Mammary epithelial cell (primary cell): ENCODE results near the gene RUNX1.

Source experiments
- CTCF ChIP-seq, 2 donors: IDR thresholded peaks in 1 of 2; conservative IDR thresholded peaks in 1 of 2; 2 replicates each; pipeline ENCODE4 v1.5.1; 2011 to 2012; ENCODE audit warnings: inconsistent platforms in 2 of 2, low read length in 2 of 2, mild to moderate bottlenecking in 2 of 2, control low read depth in 1 of 2, low read depth in 1 of 2; ENCODE audit not compliant: insufficient read depth in 1 of 2; ENCODE audit errors: extremely low read depth in 1 of 2
- EZH2 ChIP-seq: IDR thresholded peaks from 2 replicates; pipeline ENCODE4 v1.6.1; 2012; ENCODE audit warnings: low read length, inconsistent platforms, borderline replicate concordance

GRCh38 chr21:34844924-34845238 lies 204.2 kb downstream of the RUNX1 start:
- TF ChIP-seq EZH2 (no peak), CTCF (conservative IDR thresholded peaks at IDR 0.05 in 1 of 2, IDR thresholded peaks at IDR 0.05 in 1 of 2; ENCODE audit: extremely low read depth in 1 of 2, insufficient read depth in 1 of 2, low read depth in 1 of 2, low read length in 2 of 2) (no peak)
